GM23338 (cell line): Measurements from ENCODE around the gene CAPN15.

ENCODE experiments used
- CREB1 ChIP-seq: fragments of 250-450 bp; sonication (Bioruptor Pico); IDR thresholded peaks from 2 replicates; pipeline ENCODE4 v1.5.0; 2020; ENCODE audit warnings: low read depth, mild to moderate bottlenecking, moderate library complexity
- EZH2 ChIP-seq: fragments of 200-600 bp; sonication (generic); IDR thresholded peaks from one replicate; pipeline ENCODE4 v1.8.0; 2017; ENCODE audit warnings: antibody characterized with exemption, mild to moderate bottlenecking, low read depth; ENCODE audit not compliant: unreplicated experiment
- POLR2AphosphoS5 ChIP-seq: IDR thresholded peaks from 2 replicates; pipeline ENCODE4 v1.6.1; 2016; ENCODE audit warnings: antibody characterized with exemption, low read depth
- TF ChIP-seq, protein P1 (sequence below), 2 experiments: fragments of 200-600 bp in 1 of 2; sonication (generic) in 1 of 2; conservative IDR thresholded peaks; 2 replicates each; pipeline versions ENCODE4 v1.5.1 to v1.6.1; 2016 to 2017; ENCODE audit warnings: antibody characterized with exemption in 2 of 2, low read depth in 2 of 2, mild to moderate bottlenecking in 2 of 2, moderate library complexity in 1 of 2

DNA sequence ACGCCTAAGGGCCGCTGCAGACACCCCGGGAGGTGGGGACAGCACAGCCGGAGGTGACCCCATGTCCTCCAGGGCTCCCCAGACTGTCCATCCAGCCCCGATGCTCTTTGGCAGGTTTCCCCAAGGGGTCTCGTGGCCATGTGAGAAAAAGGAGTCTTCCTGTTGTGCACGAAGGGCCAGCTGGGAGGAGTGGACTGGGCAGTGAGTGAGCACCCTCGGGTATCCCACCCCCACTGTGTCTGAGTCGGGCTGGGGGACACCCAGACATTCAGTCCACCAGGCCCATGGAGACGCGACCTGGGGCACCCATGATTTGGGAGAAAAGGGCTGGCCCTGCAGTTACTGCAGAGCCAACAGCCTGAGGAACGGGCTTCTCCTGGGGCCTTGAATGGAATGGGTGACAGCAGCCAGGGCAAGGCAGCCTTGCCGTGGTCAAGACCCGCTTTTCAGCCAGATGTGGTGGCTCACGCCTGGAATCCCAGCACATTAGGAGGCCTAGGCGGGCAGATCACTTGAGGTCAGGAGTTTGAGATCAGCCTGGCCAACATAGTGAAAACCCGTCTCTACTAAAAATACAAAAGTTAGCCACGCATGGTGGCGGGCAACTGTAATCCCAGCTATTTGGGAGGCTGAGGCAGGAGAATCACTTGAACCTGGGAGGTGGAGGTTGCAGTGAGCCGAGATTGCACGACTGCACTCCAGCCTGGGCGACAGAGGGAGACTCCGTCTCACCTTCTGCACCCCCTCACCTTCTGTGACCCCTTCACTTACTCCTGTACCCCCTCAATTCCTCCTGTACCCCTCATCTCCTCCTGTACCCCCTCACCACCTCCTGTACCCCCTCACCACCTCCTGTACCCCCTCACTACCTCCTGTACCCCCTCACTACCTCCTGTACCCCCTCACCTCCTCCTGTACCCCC is 24.1 kb upstream of the CAPN15 start:
- TF ChIP-seq, protein P1, sequence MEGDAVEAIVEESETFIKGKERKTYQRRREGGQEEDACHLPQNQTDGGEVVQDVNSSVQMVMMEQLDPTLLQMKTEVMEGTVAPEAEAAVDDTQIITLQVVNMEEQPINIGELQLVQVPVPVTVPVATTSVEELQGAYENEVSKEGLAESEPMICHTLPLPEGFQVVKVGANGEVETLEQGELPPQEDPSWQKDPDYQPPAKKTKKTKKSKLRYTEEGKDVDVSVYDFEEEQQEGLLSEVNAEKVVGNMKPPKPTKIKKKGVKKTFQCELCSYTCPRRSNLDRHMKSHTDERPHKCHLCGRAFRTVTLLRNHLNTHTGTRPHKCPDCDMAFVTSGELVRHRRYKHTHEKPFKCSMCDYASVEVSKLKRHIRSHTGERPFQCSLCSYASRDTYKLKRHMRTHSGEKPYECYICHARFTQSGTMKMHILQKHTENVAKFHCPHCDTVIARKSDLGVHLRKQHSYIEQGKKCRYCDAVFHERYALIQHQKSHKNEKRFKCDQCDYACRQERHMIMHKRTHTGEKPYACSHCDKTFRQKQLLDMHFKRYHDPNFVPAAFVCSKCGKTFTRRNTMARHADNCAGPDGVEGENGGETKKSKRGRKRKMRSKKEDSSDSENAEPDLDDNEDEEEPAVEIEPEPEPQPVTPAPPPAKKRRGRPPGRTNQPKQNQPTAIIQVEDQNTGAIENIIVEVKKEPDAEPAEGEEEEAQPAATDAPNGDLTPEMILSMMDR (conservative IDR thresholded peaks at IDR 0.05; ENCODE audit: low read depth in 2 of 2), result no peak
- no peak for TF ChIP-seq EZH2
- no peak for TF ChIP-seq POLR2AphosphoS5
- no peak for TF ChIP-seq CREB1 (CRISPR knock-in tag)
